T-helper 1 cell treated with Interleukin-12 subunit alpha and Interleukin-12 subunit beta and Interleukin-4 antibody, amounts not matched to agents 30 μg/mL and 1 μg/mL, for 36 hours (primary cell): ENCODE measurements around the gene VEZT.
"Not testable (repeated sequence)": the region's sequence is repeated elsewhere in the genome, so short reads cannot be mapped to it uniquely, and the experiment has no call there.

Source experiments
- H3K27ac Mint-ChIP-seq: one replicate; pipeline ENCODE4 v1.8.0; 2021; ENCODE audit warnings: mild to moderate bottlenecking, mixed read lengths
- H3K27me3 Mint-ChIP-seq: one replicate; pipeline ENCODE4 v1.8.0; 2021; ENCODE audit warnings: low read depth, mixed read lengths
- H3K36me3 Mint-ChIP-seq: one replicate; pipeline ENCODE4 v1.8.0; 2021; ENCODE audit warnings: low read depth, mixed read lengths
- H3K4me1 Mint-ChIP-seq: one replicate; pipeline ENCODE4 v1.8.0; 2021; ENCODE audit warnings: low read depth, mixed read lengths
- H3K4me3 Mint-ChIP-seq: one replicate; pipeline ENCODE4 v1.8.0; 2021; ENCODE audit warnings: mild to moderate bottlenecking, moderate library complexity, mixed read lengths
- H3K9me3 Mint-ChIP-seq: one replicate; pipeline ENCODE4 v1.8.0; 2021; ENCODE audit warnings: mixed read lengths

The VEZT gene

DNA sequence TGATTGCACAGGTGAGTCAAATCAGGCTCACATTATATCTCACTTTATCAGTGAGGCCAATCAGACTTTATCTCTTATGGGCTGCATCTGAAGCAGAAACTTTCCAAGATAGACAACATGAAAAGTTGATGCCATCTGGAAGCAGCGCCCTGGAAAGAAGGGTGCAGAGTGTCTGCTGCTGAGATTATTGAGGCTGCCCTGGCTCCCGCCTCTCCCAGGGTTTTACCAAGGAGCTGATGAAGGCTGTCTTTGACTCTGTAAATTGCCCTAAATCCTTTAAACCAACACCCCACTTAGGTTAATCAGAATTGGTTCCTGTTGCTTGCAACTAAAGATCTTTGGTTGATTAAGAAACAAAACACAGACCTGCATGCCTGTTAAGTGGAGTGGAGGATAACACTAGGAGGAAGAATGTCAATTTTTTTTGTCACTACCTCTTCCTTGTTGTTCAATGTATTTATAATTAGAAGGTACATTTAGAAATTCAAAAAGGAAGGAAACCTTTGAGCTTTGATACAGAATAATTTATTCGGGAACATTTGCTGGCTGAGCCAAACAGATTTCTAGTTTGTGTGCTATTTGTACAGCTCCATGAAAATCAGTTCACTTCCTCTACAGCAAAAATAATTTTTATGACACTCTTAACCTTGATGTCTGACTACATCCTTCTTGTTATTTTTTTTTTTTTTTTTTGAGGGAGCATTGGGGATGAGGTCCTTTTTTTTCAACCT, 104.1 kb downstream of the VEZT start:
- Mint-ChIP-seq H3K36me3 (no peaks in the 10 kb centered on the region), H3K27ac (no peak overlapping the region)

DNA sequence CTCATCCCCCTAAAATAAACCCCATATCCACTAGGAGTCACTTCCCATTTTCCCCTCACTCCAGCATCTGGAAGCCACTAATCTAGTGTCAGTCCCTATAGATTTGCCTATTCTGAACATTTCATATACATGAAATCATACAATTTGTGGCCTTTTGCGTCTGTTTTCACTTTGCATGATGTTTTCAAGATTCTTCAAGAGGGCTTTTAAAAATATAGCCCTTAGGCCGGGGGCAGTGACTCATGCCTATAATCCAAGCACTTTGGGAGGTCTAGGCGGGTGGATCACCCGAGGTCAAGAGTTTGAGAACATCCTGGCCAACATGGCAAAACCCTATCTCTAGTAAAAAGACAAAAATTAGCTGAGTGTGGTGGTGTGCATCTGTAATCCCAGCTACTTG, 104.7 kb downstream of the VEZT start:
- H3K27me3 Mint-ChIP-seq, result no peaks in the 10 kb centered on the region
- no peaks in the 10 kb centered on the region for H3K4me1 Mint-ChIP-seq
- H3K27ac Mint-ChIP-seq, result no peak overlapping the region
- H3K9me3 Mint-ChIP-seq, result no peaks in the 10 kb centered on the region
- no peaks in the 10 kb centered on the region for H3K36me3 Mint-ChIP-seq
- H3K4me3 Mint-ChIP-seq, result no peak overlapping the region

More for the DNA sequence above, 104.1 kb downstream of the VEZT start:
- no peaks in the 10 kb centered on the region for H3K9me3 Mint-ChIP-seq
- no peaks in the 10 kb centered on the region for H3K4me1 Mint-ChIP-seq
- no peak overlapping the region for H3K4me3 Mint-ChIP-seq
- no peaks in the 10 kb centered on the region for H3K27me3 Mint-ChIP-seq

DNA sequence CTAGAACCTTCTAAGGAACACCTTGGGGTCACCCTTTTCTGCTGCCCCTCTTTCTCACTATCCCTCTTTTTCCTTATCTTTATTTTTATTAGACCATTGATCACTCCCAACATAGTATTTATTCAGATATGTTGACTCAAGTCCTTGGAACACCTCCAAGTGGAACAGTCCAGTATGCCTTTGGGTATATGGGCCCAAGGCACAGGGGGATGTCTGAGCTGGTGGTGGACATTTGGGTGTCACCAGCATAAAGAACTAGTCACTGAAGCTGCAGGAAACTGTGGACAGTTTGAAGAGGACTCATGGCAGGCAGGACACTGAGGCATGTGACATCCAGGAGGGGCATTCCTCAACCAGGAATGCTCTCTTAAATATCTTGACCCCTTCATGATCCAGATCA, 105.6 kb downstream of the VEZT start:
- Mint-ChIP-seq H3K27me3 (no peaks in the 10 kb centered on the region), H3K4me3 (no peak overlapping the region), H3K27ac (no peak overlapping the region), H3K9me3 (no peaks in the 10 kb centered on the region), H3K4me1 (no peaks in the 10 kb centered on the region), H3K36me3 (no peaks in the 10 kb centered on the region)

DNA sequence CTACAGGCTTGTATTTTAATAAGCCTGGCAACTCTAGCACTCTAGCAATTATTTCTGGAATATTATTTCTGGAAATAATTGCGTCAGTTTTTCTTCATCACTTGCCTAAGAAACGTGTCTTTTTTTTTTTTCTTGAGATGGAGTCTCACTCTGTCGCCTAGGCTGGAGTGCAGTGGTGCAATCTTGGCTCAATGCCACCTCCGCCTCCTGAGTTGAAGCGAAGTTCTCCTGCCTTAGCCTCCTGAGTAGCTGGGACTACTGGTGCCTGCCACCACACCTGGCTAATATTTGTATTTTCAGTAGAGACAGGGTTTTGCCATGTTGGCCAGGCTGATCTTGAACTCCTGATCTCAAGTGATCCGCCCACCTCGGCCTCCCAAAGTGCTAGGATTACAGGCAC, 106.6 kb downstream of the VEZT start:
- H3K4me1 Mint-ChIP-seq, H3K36me3 Mint-ChIP-seq, H3K4me3 Mint-ChIP-seq, H3K27ac Mint-ChIP-seq, H3K9me3 Mint-ChIP-seq, H3K27me3 Mint-ChIP-seq: not testable (repeated sequence)

DNA sequence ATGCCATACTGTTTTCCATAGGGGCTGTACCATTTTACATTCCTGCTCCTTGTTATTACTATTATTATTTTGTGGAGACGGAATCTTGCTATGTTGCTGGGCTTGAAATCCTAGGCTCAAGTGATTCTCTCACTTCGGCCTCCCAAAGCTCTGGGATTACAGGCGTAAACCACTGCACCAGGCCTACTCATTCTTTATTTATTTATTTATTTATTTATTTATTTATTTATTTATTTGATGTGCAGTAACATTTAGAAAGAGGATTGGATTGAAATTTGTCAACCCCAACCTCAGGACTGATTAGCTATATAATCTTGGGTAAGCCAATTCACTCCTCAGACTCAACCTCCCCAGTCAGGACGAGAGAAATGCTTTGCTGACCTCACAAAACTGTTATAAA, 107.9 kb downstream of the VEZT start:
- H3K27ac Mint-ChIP-seq, result no peak overlapping the region
- no peaks in the 10 kb centered on the region for H3K9me3 Mint-ChIP-seq
- no peaks in the 10 kb centered on the region for H3K27me3 Mint-ChIP-seq
- H3K4me3 Mint-ChIP-seq, result no peak overlapping the region
- no peaks in the 10 kb centered on the region for H3K4me1 Mint-ChIP-seq
- H3K36me3 Mint-ChIP-seq, result no peaks in the 10 kb centered on the region

DNA sequence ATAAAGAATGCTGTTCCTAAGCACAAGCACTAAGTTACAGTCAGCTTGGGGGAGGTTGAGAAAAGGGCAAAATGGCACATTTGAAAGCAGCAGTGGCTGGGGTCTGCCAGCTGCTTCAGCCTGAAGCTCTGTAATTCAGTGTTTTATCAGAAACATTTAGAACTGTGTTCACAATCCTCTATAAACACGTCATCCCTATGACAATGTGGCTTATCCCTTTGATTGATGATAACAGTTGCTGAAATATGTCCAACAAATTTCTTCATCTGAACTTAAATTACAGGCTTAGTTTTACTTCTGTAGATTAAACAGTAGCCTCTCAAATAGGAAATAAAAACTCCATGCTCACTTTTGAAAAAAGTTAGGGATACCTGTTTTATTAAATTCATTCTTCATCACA, 108.8 kb downstream of the VEZT start:
- H3K4me1 Mint-ChIP-seq, result no peaks in the 10 kb centered on the region
- H3K27ac Mint-ChIP-seq, result no peak overlapping the region
- no peaks in the 10 kb centered on the region for H3K9me3 Mint-ChIP-seq
- H3K4me3 Mint-ChIP-seq, result no peak overlapping the region
- no peaks in the 10 kb centered on the region for H3K27me3 Mint-ChIP-seq
- no peaks in the 10 kb centered on the region for H3K36me3 Mint-ChIP-seq

DNA sequence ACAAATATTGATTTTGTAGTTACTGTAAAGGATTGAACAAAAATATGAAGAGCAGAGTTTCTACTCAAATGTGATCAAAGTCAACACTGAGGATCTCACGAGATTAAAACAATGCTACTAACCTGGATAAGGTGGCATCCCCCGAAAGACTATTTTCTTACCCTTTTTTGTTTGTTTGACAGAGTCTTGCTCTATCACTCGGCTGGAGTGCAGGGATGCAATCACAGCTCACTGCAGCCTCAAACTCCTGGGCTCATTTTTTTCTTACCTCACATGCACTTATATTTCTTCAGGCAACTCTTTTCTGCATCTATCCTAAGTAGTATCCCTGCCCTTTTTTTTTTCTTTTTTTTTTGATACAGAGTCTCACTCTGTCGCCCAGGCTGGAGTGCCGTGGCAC, 109.2 kb downstream of the VEZT start:
- no peak overlapping the region for H3K4me3 Mint-ChIP-seq
- H3K27me3 Mint-ChIP-seq, result no peaks in the 10 kb centered on the region
- H3K36me3 Mint-ChIP-seq, result no peaks in the 10 kb centered on the region
- H3K27ac Mint-ChIP-seq, result no peak overlapping the region
- no peaks in the 10 kb centered on the region for H3K9me3 Mint-ChIP-seq
- no peaks in the 10 kb centered on the region for H3K4me1 Mint-ChIP-seq

DNA sequence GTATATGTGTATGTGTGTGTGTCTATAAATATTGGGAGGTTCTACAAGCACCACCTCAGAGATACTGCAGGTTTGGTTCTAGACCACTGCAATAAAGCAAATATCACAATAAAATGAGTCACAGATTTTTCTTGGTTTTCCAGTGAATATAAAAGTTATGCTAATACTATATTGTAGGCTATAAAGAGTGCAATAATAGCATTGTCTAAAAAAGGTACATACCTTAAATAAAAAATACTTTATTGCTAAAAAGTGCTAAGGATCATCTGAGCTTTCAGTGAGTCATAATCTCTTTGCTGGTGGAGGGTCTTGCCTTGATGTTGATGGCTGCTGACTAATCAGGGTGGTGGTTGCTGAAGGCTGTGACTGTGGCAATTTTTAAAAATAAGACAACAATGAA, 111.1 kb downstream of the VEZT start:
- no peaks in the 10 kb centered on the region for H3K36me3 Mint-ChIP-seq
- no peak overlapping the region for H3K27ac Mint-ChIP-seq
- no peak overlapping the region for H3K4me3 Mint-ChIP-seq
- no peaks in the 10 kb centered on the region for H3K27me3 Mint-ChIP-seq
- no peaks in the 10 kb centered on the region for H3K9me3 Mint-ChIP-seq
- H3K4me1 Mint-ChIP-seq, result no peaks in the 10 kb centered on the region

DNA sequence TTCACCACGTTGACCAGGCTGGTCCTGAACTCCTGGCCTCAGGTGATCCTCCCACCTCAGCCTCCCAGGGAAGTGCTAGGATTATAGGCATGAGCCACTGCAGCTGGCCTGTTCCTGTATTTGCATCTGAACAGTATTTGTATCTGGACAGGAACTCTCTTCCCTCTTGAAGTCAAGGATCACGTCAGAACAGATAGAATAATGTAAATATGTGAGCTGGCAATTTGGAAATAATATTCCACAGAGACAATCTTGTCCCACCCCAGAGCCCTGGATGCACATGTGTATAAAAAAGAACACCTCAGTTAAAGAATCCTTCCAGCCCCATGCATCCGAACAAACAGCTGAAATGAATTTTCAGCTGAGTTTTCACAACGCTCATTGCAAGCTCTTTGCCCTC, 118.3 kb downstream of the VEZT start:
- Mint-ChIP-seq H3K4me1 (peaks cover 2% of the 10 kb centered on the region), H3K9me3 (no peaks in the 10 kb centered on the region), H3K27ac (no peak overlapping the region), H3K4me3 (no peak overlapping the region), H3K27me3 (no peaks in the 10 kb centered on the region), H3K36me3 (no peaks in the 10 kb centered on the region)

DNA sequence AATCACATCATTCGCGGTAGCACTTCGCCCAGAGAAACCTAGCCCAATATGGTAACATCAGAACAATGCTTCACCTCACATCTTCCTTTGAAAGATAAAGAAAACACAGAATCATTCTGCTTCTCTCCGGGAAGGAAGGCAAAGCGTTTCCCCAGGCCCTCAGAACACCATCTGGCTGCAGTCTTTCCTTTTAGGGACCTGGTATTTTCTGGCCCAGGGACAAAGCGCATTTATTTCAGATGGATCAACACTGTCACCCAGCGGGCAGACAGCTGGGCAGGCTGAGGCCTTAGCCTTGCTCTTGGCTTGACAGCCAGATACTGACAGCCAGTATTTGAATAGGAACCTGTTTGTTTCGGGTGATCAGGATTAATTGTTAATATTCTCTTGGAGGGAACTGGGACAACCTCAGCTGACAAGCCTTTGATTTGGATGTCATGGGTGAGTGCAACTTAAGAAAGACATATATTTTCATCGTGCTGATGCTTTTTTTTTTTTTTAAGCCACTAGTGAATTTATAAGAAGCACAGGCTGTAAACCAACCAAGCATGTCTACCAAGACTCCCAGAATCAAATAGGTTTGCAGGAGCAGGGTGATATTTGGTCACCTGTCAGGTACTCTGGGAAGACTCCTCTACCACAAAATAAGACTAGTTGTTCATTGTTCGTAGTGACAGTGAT, 118.9 kb downstream of the VEZT start:
- Mint-ChIP-seq H3K27ac (no peak overlapping the region), H3K27me3 (no peaks in the 10 kb centered on the region), H3K36me3 (no peaks in the 10 kb centered on the region), H3K4me3 (no peak overlapping the region), H3K4me1 (peaks cover 2% of the 10 kb centered on the region), H3K9me3 (no peaks in the 10 kb centered on the region)

DNA sequence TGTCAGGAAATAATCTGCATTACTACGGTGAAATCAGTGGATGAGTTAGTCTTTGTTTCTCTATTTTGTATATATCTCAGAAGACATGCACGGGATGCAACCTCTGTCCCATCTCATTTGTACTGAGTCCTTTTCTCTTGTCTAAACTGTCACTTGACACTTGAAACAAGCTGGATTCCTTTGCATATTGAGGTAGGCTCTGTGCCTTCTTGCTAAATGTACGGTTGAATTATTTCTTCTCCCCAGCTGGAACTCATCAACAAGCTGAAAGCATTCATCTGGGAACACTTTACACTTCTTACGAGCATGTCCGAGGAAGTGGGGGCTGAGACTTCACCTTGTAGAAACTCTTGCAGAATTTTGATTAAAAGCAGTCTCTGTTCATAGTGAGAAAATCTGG, 119.5 kb downstream of the VEZT start:
- Mint-ChIP-seq H3K9me3 (no peaks in the 10 kb centered on the region), H3K27me3 (no peaks in the 10 kb centered on the region), H3K4me3 (no peak overlapping the region), H3K36me3 (no peaks in the 10 kb centered on the region), H3K27ac (no peak overlapping the region), H3K4me1 (peaks cover 2% of the 10 kb centered on the region)

DNA sequence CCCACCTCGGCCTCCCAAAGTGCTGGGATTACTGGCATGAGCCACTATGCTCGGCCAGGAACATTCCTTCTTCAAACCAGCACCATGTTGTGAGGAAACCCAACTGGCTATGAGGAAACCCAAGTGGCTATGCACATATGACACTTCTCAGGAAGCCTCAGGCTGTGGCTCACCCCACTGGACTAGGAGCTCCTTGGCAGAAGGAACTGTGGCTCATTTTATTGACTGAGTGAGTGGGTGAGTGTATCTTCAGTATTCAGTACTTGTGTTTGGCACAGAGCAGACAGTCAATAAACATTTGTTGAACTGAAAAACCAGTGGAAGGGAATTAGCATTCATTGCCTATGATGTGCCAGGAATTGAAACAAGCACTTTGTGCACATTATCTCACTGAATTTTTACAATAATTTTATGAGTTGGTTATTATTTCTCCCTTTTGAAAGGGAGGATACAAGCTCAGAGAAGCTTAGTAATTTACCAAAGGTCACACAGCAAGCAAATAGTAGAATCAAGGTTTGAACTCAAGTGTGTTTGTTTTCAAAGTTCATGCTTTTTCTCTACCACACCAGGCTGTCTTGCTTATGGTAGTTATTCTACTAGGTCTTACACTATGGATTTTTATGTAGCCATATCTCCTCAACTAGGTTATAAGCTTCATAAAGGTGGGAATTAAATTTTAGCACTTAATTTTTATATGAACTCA, 121.6 kb downstream of the VEZT start:
- Mint-ChIP-seq H3K27ac (no peak overlapping the region), H3K27me3 (no peaks in the 10 kb centered on the region), H3K4me3 (no peak overlapping the region)

DNA sequence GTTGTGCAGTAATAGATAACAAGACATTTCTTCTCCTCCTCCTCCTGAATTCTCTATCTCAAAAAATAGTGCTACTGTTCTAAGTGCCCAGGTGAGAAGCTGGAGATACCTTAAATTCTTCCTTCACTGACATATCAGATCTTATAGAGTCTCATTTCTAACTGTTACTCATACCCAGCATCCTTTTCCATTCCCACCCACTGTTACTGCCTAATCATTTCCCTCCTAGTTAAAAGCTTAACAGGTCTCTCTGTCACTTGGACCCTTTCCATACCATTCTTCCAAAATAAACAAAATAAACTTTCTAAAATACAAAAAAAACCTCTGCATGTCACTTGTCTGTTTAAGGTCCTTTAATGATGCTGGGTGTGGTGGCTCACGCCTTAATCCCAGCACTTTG, 124.4 kb downstream of the VEZT start:
- Mint-ChIP-seq H3K36me3 (no peaks in the 10 kb centered on the region), H3K4me3 (no peak overlapping the region), H3K27me3 (no peaks in the 10 kb centered on the region), H3K4me1 (no peaks in the 10 kb centered on the region), H3K9me3 (no peaks in the 10 kb centered on the region), H3K27ac (no peak overlapping the region)

More for the DNA sequence above, 121.6 kb downstream of the VEZT start:
- Mint-ChIP-seq H3K4me1 (peaks cover 2% of the 10 kb centered on the region), H3K9me3 (no peaks in the 10 kb centered on the region), H3K36me3 (no peaks in the 10 kb centered on the region)

DNA sequence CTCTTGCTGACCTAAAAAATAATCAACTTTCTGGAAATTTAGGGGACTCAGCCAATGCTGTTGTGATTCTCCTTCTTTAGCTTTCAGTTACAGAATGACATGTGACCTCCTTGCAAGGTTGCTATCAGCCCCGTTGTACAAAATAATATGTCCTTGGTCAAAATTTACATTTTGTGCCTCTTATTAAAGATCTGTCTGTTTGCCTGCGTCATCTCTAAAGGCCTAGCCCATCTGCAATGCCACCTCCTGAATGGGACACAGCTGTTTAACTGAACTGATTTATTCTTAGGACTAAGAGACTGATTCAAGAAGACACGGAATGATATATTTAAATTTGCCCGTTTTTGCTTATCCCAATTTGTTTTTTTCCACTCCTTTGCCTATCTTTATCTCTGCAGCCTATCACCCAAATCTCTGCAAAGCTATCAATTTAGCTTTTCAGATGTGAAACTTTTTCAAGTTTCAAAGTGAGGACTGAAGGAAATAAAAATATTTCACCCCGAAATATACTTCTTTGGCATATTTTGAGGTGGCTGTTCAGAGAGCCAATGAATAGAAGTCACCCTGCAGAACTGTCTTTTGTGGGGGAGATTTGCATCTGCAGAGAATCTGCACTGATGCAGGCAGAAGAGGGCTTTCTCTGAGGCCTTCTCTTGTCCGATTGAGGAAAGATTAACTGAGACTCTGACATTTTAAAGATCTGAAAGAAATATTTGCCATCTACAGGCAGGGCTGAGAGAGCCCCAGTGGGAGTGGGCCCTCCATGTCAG, 126.0 kb downstream of the VEZT start:
- H3K27ac Mint-ChIP-seq, result no peak overlapping the region
- no peaks in the 10 kb centered on the region for H3K27me3 Mint-ChIP-seq
- no peaks in the 10 kb centered on the region for H3K9me3 Mint-ChIP-seq

More for the DNA sequence above, 126.0 kb downstream of the VEZT start:
- H3K4me3 Mint-ChIP-seq, result no peak overlapping the region
- no peaks in the 10 kb centered on the region for H3K36me3 Mint-ChIP-seq
- no peaks in the 10 kb centered on the region for H3K4me1 Mint-ChIP-seq
